GM18909 (cell line): ENCODE data around the gene NOS3.
"Not testable (repeated sequence)": the region's sequence is repeated elsewhere in the genome, so short reads cannot be mapped to it uniquely, and the experiment has no call there.

Experiments
- ATAC-seq: cut with Tn5 transposase; IDR thresholded peaks from one replicate; pipeline ENCODE4 v1.9.1; 2021; ENCODE audit warnings: mild to moderate bottlenecking; ENCODE audit not compliant: unreplicated experiment, poor library complexity

The NOS3 gene

DNA sequence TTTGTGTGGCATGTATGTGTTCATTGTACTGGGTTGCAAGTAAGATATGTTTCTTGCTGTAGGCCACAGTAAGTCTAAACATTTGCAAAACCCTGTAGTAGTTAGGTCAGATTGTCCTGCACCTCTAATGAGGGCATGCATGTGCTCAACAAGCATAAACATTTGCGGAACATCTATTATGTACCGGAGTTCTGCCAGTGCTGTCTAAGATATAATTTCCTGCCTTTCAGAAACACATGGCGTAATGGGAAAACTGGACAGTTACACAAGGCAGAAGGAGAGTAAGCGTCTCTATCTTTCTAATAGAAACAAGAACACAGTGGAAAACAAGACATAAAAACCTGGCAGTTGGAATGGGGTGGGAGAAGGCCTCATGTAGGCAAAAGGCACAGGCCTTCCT lies 40.2 kb downstream of the NOS3 start:
- ATAC-seq, result no peak

DNA sequence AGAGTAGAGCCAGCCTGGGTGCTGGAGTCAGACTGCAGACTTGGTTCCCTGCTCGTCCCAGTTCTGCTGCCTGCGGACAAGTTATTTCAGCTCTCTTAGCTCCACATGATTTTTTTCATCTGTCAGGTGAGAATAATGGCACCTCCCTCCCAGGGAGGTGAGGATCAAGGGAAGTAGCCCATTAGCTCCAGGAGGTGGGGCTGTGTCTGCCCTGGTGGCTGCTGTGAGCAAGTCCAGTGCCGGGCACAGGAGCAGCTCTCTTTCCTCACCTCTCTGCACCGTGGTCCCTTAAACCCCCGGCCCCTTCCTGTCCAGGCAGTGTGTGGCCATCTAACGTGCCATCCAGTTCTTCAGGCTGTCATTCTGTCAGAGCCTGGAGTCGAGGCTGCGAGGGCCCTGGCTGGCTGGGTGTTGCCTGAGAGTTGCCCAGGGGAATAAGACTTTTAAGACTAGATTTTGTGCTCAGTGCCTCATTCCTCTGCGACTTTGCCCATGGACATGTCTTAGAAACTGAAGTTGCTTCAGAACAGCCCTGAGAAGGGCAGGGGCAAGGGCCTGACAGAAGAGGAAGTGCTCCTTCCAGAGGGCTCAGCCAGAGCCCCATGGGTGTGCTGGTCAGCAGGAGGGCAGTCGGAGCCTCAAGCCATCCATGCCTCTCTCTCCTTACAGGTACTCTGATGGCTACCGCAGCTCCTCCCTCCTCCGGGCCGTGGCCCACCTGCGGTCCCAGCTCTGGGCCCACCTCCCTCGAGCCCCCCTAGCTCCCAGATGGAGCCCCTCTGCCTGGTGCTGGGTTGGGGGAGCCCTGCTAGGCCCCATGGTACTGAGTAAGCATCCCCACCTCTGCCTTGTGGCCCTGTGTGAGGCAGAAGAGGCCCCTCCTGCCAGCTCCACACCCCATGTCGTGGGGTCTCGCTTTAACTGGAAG lies 42.4 kb downstream of the NOS3 start:
- no peak for ATAC-seq

DNA sequence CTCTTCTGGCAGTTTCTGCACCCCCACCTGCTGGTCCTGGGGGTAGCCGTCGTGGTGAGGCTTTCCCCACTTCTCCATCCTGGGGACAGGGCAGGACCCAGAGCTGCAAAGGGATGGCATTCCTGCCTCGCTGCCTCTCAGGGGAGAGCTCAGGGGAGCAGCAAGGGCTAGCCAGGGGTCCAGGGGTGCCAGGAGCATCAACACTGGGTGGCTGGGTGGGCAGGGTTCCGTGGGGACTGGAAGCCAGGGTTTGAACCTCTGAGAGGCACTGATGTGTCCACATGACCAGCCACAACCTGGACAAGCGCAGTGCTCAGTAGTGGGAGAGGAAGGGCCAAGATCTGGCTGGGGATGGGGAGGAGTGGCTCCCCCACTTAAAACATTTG lies 43.0 kb downstream of the NOS3 start:
- no peak for ATAC-seq

DNA sequence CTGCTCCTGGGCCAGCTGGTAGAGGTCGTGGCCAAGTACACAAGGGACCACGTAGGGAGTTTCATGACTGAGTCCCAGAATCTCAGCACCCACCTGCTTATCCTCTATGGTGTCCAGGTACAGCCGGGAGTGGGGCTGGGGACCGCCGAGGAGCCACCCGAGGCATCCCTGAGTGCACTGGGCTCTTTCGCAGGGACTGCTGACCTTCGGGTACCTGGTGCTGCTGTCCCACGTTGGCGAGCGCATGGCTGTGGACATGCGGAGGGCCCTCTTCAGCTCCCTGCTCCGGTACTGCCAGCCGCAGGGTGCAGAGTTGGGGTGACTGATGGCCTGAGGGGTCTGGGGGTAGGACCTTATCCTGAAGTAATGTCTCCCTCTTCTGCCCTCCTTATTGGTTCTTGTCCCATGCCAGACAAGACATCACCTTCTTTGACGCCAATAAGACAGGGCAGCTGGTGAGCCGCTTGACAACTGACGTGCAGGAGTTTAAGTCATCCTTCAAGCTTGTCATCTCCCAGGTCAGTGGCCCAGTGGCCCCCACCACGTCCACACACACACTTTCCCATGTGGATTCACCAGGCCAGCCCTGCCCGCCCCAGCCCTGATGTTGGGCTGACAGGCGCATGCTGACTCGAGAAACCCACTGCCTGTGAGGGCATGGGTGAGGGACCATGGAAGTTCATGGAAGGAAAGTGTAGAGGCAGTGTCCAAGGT lies 43.7 kb downstream of the NOS3 start:
- no peak for ATAC-seq

DNA sequence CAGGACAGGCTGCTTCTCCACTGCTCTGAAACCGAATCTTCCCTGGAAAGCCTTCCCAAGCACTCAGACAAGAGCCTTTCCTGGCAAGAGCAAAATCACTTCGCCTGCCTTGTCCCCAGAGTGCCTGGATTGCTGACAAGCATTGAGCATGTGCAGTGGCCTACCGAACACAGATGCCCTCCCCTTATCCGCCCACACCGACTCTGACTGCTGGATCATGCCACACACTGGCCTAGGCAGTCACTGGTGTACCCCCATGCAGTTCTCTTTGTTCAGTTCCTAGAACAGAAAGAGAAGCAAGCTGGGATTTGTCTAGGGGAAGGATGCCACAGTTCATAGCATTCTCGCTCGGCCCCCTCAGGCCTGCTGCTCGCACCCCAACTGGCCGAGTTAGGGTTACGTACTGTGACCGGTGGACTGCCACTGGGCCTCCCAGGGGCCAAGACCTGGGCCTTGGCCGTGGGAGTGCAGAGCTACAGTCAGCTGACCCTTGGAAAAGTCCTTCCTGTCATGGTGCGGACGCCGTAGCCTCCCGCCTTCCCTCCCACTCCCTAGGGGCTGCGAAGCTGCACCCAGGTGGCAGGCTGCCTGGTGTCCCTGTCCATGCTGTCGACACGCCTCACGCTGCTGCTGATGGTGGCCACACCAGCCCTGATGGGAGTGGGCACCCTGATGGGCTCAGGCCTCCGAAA lies 44.4 kb downstream of the NOS3 start:
- ATAC-seq, result no peak

DNA sequence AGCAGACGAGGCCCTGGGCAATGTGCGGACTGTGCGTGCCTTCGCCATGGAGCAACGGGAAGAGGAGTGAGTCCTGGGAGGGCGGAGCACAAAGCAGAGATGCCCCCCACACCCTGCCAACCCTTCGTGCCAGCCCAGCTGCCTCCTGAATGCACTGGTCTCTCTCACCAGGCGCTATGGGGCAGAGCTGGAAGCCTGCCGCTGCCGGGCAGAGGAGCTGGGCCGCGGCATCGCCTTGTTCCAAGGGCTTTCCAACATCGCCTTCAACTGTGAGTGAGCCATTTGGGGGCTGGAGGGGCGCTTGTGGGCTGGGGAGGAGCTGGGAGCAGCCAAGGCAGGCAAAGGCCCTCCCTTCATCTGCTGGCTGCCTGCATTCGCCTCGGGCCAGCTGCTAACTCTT lies 45.1 kb downstream of the NOS3 start:
- no peak for ATAC-seq

DNA sequence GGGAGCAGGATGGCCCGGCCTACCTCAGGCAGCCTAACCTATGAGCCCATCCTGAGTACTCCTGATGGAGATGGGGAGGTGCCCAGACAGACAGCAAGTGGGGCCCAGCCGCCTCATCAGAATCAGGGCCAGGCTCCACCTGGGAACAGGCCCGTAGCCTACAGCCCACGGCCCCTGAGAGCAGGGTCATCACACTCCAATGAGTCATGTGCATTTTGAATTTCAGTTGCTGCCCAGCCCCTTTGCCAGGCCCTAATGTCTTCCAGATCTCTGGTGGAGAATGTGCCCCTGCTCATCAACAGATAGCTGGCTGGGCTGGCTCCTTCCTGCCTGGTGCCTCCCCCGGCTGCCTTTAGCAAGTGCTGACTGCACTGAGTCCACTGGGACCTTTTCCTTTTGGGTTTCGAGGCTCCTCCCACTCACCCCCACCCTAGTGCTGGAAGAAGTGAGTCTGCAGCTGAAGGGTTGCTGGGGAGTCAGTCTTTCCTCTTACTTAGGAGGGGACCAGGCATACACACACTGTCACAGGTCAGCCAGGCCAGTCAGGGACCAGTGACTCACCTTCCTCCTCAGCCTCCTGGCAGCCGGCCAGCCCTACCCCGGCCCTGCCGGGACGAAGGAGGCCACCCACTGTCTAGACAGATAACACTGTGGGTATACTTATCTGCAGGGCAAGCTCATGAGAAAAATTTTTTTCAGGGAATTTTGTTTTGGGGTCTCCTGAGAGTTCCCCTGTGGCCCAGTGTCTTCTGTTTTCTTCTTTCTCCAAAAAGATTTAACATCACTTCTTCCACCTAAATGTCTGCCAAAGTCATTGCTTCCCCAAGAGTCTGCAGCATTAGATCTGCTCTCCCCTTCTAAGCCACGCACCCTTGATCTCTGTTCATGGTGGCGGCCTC lies 48.4 kb downstream of the NOS3 start:
- ATAC-seq, result no peak

DNA sequence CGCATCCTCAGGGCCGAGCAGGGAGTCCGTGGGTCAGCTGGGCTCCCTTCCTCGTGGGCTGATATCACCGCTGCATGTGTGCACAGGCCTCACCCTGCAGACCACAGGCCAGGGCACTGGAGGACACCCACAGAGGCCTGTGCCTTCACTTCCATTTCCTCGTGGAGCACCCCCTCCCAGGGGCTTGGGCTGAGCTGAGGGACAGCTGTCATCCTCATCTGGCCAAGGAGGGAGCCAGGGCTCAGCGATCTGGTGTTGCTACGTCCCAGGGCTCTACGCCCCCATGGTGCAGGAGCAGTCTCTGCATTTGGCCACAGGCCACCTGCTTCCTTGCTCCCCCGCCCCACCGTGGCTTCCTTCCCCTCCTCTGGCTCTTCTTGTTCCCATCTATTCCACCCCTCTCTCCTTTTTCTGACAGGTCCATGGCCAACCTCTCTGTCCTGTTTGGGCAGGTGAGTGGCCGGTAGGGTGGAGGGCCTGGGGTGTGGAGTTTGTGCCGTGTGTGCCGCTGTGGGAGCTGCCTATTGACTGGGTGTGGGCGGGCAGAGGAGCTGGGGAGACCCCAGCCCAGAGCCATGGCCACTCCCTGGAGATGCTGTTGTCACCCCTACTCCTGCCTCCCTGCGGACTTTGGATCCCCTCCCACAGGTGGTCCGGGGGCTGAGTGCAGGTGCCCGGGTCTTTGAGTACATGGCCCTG lies 49.2 kb downstream of the NOS3 start:
- ATAC-seq, result no peak

DNA sequence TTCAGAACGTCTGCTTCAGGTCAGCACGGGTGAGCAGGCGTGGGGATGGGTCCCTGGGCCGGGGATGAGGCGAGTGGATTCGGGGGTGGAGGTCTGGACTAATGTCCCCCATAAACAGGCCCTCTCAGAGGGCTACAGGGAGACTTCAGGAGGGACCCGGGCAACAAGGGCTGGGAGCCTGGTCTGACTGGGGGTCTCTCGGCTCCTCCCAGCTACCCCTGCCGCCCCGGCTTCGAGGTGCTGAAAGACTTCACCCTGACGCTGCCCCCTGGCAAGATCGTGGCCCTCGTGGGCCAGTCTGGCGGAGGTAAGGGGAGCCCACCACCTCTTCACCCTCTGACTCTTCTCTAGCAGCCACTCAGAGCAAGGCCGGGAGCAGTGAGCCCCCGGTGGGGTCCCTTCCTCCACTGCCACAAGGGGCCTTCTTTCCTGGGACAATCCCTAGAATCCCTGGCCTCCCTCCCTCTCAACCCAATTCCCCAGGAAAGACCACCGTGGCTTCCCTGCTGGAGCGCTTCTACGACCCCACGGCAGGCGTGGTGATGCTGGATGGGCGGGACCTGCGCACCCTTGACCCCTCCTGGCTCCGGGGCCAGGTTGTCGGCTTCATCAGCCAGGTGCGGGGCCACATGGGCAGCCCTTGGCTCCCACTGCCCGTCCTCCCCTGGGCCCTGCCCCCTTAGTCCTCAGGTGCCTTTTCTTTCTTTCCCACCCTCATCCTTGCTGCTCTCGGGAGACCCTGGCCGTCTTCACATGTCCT lies 50.0 kb downstream of the NOS3 start:
- ATAC-seq, result no peak

DNA sequence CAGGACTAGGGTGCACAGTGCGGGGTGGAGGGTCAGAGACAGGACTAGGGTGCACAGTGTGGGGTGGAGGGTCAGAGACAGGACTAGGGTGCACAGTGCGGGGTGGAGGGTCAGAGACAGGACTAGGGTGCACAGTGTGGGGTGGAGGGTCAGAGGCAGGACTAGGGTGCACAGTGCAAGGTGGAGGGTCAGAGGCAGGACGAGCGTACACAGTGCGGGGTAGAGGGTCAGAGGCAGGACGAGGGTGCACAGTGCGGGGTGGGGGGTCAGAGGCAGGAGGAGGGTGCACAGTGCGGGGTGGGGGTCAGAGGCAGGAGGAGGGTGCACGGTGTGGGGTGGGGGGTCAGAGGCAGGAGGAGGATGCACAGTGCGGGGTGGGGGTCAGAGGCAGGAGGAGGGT lies 52.6 kb downstream of the NOS3 start:
- not testable (repeated sequence) for ATAC-seq

DNA sequence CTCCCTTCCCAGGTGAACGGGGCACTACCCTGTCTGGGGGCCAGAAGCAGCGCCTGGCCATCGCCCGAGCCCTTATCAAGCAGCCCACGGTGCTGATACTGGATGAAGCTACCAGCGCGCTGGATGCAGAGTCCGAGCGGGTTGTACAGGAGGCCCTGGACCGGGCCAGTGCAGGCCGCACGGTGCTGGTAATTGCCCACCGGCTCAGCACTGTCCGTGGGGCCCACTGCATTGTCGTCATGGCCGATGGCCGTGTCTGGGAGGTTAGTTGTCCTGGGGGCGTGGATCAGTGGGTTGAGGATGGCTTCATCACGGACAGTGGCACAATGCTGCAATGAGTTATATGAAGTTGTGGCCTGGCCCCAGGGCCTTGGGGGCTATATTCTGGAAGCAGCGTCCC lies 53.1 kb downstream of the NOS3 start:
- no peak for ATAC-seq

DNA sequence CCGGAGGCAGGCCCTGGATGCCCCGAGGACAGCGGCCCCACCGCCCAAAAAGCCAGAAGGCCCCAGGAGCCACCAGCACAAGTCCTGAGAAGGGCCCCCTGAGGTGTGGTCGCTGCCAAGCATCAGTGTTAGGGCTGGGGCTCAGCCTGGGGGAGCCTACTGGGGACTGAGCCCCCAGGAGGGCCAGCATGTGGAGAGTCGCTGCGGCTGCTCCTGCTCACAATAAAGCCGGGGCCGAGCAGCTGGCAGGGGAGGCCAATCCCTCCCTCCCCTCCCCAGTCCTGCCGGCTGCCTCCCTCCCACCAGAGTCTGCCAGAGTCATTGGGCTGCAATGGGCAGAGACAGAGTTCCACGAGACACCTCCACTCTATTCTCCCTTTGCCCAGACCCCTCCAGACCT lies 54.4 kb downstream of the NOS3 start:
- no peak for ATAC-seq

DNA sequence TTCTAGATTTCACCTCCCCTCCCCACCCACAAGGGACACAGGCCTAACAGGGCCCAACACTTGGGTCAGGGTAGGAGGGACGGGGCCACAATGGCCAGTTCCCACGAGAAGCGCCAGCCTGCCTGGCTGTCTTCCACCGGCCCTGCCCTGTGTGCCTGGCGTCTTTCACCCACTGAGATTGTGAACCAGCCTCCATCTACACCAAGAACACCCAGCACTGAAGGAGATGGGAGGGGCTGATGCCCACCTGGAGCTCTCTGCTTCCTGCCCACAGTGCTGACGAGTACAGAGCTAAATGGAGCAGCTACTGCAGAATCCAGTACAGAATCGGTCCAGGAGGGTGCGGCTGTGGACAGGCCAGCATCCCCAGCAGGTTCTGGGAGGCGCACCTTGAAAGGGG lies 55.1 kb downstream of the NOS3 start:
- ATAC-seq, result no peak

DNA sequence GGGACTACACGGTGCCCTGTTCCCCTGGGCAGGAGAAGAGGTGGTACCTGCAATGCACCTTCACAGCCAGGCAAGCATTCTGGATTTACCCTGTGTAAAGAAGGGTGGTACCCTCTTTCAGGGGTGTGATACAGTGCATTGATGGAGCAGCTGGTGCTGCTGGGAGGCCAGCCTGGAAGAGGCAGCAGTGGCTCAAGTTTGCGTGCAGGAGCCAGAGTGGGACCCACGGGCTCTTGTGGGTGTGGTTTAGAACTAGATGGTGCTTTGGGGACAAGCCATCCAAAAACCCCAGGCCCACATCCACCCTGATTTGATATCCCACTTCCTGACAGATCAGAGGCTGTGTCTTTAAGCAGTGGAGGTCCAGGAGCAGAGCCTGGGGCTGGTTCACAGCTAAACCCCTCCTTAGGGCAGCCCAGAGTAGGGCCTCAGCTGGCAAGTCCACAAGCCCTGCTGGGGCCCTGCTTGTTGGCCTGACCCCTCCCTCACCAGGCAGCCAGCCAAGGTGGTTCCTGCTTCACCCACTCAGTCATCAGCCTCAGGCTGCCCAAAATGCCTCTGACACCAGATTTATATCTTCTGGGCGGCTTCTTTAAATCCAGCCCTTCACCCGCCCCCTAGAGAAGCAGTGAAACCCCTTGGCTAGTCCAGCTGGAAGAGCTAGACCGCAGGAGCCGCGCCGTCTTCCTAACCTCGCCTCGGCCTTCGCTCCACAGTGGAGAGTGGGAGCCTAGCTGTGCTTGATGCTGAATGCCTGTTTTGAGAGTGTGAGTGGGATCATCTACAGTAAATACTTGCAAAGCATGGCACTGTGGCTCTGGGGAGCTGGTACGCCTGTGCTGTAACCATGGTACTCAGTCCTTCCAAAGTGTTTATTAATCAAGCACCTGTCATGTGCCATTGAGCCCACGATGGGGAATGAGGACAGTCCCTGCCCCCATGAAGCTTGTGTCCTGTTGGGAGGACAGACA lies 56.1 kb downstream of the NOS3 start:
- no peak for ATAC-seq

DNA sequence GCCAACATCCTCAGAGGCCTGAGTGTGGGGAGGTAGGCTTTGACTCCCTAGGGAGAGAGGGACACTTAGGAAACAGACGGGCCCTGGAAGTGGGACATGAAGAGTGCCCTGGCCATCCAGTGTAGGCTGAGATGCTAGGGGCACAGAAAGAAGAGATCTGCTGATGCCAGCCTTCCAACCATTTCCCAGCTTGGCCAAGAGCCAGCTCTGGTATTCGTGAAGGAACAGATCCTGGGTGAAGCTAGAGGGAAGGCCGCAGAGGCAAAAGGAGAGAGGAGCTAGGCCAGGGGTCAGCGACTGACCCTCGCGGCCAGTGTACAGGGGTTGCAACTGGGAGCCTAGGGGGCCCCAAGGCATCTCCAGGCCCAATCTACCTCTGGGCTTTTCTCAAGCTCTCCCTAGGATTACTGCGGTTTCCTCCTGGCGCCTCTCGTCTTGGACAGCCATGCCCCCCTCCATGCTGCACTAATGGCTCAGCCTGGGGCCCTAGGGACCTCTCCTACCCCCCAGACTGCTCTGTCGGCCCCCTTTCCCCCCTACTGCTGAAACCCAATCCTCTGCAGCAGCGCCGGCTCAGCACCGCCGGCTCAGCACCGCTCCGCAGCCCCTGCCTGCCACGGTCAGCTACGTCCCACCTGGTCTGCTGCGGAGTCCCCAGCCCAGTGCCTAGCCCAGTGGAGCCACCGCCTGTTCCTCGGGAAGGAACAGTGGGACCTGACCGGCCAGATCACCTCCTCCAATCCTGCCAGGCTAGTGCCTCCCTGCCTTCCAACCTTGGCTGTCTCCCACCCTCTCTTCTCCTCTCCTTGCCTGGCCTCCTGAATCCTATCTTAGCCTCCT lies 57.4 kb downstream of the NOS3 start, which contains the start of gene ASIC3:
Gene ASIC3 (plus strand): TSS at position 556 of the 840 bp plus-strand sequence. CDS start 355 bp downstream, outside the sequence.
- no peak for ATAC-seq

DNA sequence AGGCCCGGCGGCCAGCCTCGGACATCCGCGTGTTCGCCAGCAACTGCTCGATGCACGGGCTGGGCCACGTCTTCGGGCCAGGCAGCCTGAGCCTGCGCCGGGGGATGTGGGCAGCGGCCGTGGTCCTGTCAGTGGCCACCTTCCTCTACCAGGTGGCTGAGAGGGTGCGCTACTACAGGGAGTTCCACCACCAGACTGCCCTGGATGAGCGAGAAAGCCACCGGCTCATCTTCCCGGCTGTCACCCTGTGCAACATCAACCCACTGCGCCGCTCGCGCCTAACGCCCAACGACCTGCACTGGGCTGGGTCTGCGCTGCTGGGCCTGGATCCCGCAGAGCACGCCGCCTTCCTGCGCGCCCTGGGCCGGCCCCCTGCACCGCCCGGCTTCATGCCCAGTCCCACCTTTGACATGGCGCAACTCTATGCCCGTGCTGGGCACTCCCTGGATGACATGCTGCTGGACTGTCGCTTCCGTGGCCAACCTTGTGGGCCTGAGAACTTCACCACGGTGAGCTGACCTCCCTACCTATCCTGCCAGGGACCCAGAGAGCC lies 58.2 kb downstream of the NOS3 start:
- no peak for ATAC-seq
